Keratinocyte (primary cell): ENCODE data around the gene FMN2. TPM values are rescaled to one million over a fixed set of nuclear protein-coding genes. Genes with fewer than 3 reads are reported as not detected.

Source experiments
- DNase-seq: peaks from one replicate; pipeline ENCODE4 v3.0.0-alpha.2; 2011; ENCODE audit warnings: low read depth, missing footprints, low spot score
- FAIRE-seq: peaks from 2 replicates; lab custom pipeline; 2011; peaks lifted over from hg19 to GRCh38; lab: Jason Lieb, UNC
- H2AFZ ChIP-seq: 2 replicates; pipeline ENCODE4 v1.6.0; 2012; ENCODE audit warnings: low read length, control low read depth, inconsistent platforms; ENCODE audit not compliant: control insufficient read depth
- H3K27ac ChIP-seq: 2 replicates; pipeline ENCODE4 v1.5.1; 2011; ENCODE audit warnings: low read length; ENCODE audit not compliant: control insufficient read depth, insufficient read depth
- H3K27me3 ChIP-seq: 3 replicates; pipeline ENCODE4 v1.6.0; 2011; ENCODE audit warnings: low read length; ENCODE audit not compliant: control insufficient read depth, insufficient read depth; ENCODE audit errors: extremely low read depth
- H3K36me3 ChIP-seq, 2 experiments: 2 replicates in 1 of 2; 3 replicates in 1 of 2; pipeline ENCODE4 v1.5.1; 2011; ENCODE audit warnings: low read length in 2 of 2, mild to moderate bottlenecking in 1 of 2; ENCODE audit not compliant: control insufficient read depth in 2 of 2, insufficient read depth in 2 of 2; ENCODE audit errors: extremely low read depth in 1 of 2
- H3K4me1 ChIP-seq: 3 replicates; pipeline ENCODE4 v1.5.1; 2011; ENCODE audit warnings: low read length; ENCODE audit not compliant: control insufficient read depth, insufficient read depth; ENCODE audit errors: extremely low read depth
- H3K4me2 ChIP-seq: 3 replicates; pipeline ENCODE4 v1.6.0; 2011; ENCODE audit warnings: low read depth, low read length; ENCODE audit not compliant: control insufficient read depth, insufficient read depth; ENCODE audit errors: extremely low read depth
- H3K4me3 ChIP-seq, 3 experiments: fragments of 200-600 bp in 1 of 3; sonication (generic) in 1 of 3; 2 replicates in 2 of 3; 3 replicates in 1 of 3; pipeline ENCODE4 v1.5.1; 2011 to 2016; ENCODE audit warnings: low read length in 3 of 3, mild to moderate bottlenecking in 3 of 3, control low read depth in 2 of 3, inconsistent platforms in 1 of 3, low read depth in 1 of 3, mixed read lengths in 1 of 3, mixed run types in 1 of 3, moderate library complexity in 1 of 3; ENCODE audit not compliant: control insufficient read depth in 2 of 3, insufficient read depth in 2 of 3; ENCODE audit errors: extremely low read depth in 1 of 3
- H3K79me2 ChIP-seq: 2 replicates; pipeline ENCODE4 v1.6.0; 2012; ENCODE audit warnings: low read length; ENCODE audit not compliant: control insufficient read depth, insufficient read depth
- H3K9ac ChIP-seq: 3 replicates; pipeline ENCODE4 v1.6.0; 2011; ENCODE audit warnings: low read length; ENCODE audit not compliant: control insufficient read depth, insufficient read depth; ENCODE audit errors: extremely low read depth
- H3K9me1 ChIP-seq: 3 replicates; pipeline ENCODE4 v1.6.0; 2011; ENCODE audit warnings: low read length; ENCODE audit not compliant: control insufficient read depth, insufficient read depth; ENCODE audit errors: extremely low read depth
- H3K9me3 ChIP-seq: 2 replicates; pipeline ENCODE4 v1.5.1; 2012; ENCODE audit warnings: low read depth, low read length; ENCODE audit not compliant: control insufficient read depth
- H4K20me1 ChIP-seq: 3 replicates; pipeline ENCODE4 v1.6.0; 2011; ENCODE audit warnings: low read length; ENCODE audit not compliant: control insufficient read depth, insufficient read depth; ENCODE audit errors: extremely low read depth
- EZH2 ChIP-seq: IDR thresholded peaks from one replicate; pipeline ENCODE4 v1.6.1; 2012; ENCODE audit warnings: inconsistent platforms, mild to moderate bottlenecking, low read length, moderate library complexity
- dilution Hi-C: fragments of 300-500 bp; cut with MboI; formaldehyde crosslinking; loops from one replicate; pipeline ENCODE4 v1.7.0; 2020; ENCODE audit warnings: low sequenced_read_pairs; ENCODE audit not compliant: extremely low pct_ligation_motif_present
- polyA plus RNA-seq, 5 experiments: library from polyadenylated mRNA; depleted of rRNA in 3 of 5; stranded (reverse) in 3 of 5; stranded (forward) in 1 of 5; unstranded in 1 of 5; fragments of >200 nt; gene quantifications; 1 replicate in 1 of 5; 2 replicates in 3 of 5; 3 replicates in 1 of 5; pipeline versions ENCODE4 v1.2.1 to v1.2.3, GENCODE V29; 2011 to 2012; ENCODE audit warnings: missing spikeins in 2 of 5, low read depth in 1 of 5, low replicate concordance in 1 of 5
- TF ChIP-seq, protein P1 (sequence below), 3 experiments: IDR thresholded peaks in 1 of 3; conservative IDR thresholded peaks in 1 of 3; optimal IDR thresholded peaks in 1 of 3; 2 replicates in 2 of 3; 3 replicates in 1 of 3; pipeline versions ENCODE3 to v1.5.1; 2011; ENCODE audit warnings: low read length in 3 of 3, mild to moderate bottlenecking in 3 of 3, moderate library complexity in 2 of 3, control low read depth in 1 of 3, inconsistent platforms in 1 of 3; ENCODE audit not compliant: insufficient read depth in 2 of 3; ENCODE audit errors: extremely low read depth in 1 of 3

The FMN2 gene
- polyA plus RNA-seq, 1 donor (not counting 4 experiments of a cell fraction or from before 2014, with no cell fraction given): not detected

DNA sequence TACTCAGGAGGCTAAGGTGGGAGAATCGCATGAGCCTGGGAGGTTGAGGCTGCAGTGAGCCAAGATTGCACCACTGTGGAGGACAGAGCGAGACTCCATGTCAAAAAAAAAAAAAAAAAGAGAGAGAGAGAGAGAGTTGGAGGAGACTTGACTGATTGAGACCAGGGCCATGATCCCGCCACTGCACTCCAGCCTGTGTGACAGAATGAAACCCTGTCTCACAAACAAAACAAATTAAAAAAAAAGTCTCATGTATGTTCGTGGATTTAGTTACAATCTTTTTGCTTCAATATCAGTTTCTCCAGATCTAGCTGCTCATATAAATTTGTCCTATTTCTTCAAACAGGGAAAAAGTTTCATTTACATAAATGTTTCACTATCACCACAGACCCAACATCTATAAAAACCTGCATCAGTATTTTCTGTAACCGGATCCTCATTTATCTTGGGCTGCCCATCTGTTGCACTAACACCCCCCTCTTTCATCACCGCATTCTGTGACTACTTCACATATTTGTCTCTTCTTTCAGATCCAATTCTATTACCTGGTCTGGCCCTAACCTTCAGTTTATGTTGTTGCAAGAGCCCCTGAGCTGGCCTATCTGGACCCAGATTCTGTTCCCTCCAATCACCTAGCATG, 393.2 kb downstream of the FMN2 start:
- H2AFZ ChIP-seq: no peak overlapping the region
- DNase-seq: no peak
- H3K4me1 ChIP-seq: no peaks in the 10 kb centered on the region
- H3K4me3 ChIP-seq: no peak overlapping the region
- dilution Hi-C loops: no loop called here
- H3K9me1 ChIP-seq: no peaks in the 10 kb centered on the region
- H3K4me2 ChIP-seq: no peak overlapping the region
- no peaks in the 10 kb centered on the region for H4K20me1 ChIP-seq
- no peak overlapping the region for H3K9ac ChIP-seq
- no peaks in the 10 kb centered on the region for H3K79me2 ChIP-seq
- no peak for TF ChIP-seq EZH2
- TF ChIP-seq, protein P1, sequence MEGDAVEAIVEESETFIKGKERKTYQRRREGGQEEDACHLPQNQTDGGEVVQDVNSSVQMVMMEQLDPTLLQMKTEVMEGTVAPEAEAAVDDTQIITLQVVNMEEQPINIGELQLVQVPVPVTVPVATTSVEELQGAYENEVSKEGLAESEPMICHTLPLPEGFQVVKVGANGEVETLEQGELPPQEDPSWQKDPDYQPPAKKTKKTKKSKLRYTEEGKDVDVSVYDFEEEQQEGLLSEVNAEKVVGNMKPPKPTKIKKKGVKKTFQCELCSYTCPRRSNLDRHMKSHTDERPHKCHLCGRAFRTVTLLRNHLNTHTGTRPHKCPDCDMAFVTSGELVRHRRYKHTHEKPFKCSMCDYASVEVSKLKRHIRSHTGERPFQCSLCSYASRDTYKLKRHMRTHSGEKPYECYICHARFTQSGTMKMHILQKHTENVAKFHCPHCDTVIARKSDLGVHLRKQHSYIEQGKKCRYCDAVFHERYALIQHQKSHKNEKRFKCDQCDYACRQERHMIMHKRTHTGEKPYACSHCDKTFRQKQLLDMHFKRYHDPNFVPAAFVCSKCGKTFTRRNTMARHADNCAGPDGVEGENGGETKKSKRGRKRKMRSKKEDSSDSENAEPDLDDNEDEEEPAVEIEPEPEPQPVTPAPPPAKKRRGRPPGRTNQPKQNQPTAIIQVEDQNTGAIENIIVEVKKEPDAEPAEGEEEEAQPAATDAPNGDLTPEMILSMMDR (optimal IDR thresholded peaks at IDR 0.05 in 1 of 3, IDR thresholded peaks at IDR 0.05 in 1 of 3, conservative IDR thresholded peaks at IDR 0.05 in 1 of 3; ENCODE audit: extremely low read depth in 1 of 3, insufficient read depth in 2 of 3, low read length in 3 of 3): no peak
- peaks cover 2% of the 10 kb centered on the region for H3K9me3 ChIP-seq
- H3K36me3 ChIP-seq: no peaks in the 10 kb centered on the region
- no peaks in the 10 kb centered on the region for H3K27me3 ChIP-seq
- FAIRE-seq: no peak
- no peak overlapping the region for H3K27ac ChIP-seq

DNA sequence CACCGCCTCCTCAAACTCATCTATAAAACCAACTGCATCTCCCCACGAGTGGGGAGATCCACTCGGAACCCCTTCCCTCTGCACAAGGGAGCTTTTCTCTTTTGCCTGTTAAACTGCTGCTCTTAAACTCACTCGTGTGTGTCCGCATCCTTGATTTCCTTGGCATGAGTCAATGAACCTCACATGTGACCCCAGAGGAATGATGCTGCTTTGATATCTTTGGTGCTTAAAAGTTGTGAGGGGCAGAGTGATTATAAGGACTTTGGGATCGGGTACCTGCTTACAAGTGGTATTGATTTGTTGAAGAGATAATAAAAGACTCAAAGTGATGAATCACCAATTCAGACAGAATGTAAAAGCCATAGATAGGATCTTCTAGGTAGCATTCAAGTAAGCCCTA, 394.9 kb downstream of the FMN2 start:
- TF ChIP-seq, protein P1 (optimal IDR thresholded peaks at IDR 0.05 in 1 of 3, IDR thresholded peaks at IDR 0.05 in 1 of 3, conservative IDR thresholded peaks at IDR 0.05 in 1 of 3; ENCODE audit: extremely low read depth in 1 of 3, insufficient read depth in 2 of 3, low read length in 3 of 3): no peak
- TF ChIP-seq EZH2: no peak
- no peak for FAIRE-seq
- Histone ChIP-seq H3K9me1 (no peaks in the 10 kb centered on the region), H2AFZ (no peak overlapping the region), H3K79me2 (no peaks in the 10 kb centered on the region), H3K9me3 (peaks cover 2% of the 10 kb centered on the region), H4K20me1 (no peaks in the 10 kb centered on the region), H3K36me3 (no peaks in the 10 kb centered on the region), H3K27ac (no peak overlapping the region), H3K4me1 (no peaks in the 10 kb centered on the region), H3K4me3 (no peak overlapping the region), H3K9ac (no peak overlapping the region), H3K4me2 (no peak overlapping the region), H3K27me3 (no peaks in the 10 kb centered on the region)
- dilution Hi-C loops: no loop called here
- no peak for DNase-seq
